ENCODE data around the gene SORT1. TPM values are rescaled to one million over a fixed set of nuclear protein-coding genes. Genes with fewer than 3 reads are reported as not detected.
"Not testable (repeated sequence)": the region's sequence is repeated elsewhere in the genome, so short reads cannot be mapped to it uniquely, and the experiment has no call there.

SORT1 gene
- total RNA-seq, 2 experiments from 2014 or later = 0.31 to 0.51 TPM

- Mint-ChIP-seq H3K27me3 (peaks cover 16% of the 10 kb centered on the region), H3K4me3 (no peak overlapping the region), H3K9me3 (no peaks in the 10 kb centered on the region), H3K27ac (no peak overlapping the region), H3K4me1 (ENCODE audit: low read depth) (peaks cover 7% of the 10 kb centered on the region), H3K36me3 (no peaks in the 10 kb centered on the region)
- POLR2A ChIA-PET = no interaction called here
- DNase-seq = no peak
- intact Hi-C loops (cut with micrococcal nuclease) = no loop called here
- CTCF ChIA-PET = interaction anchor here (1.1 kb wide), 1 partner anchor 12 kb away, joined by 3 read pairs; no protein-coding TSS in a partner anchor
These were observed 9.5 kb downstream of the SORT1 start for GRCh38 chr1:109388208-109388711.

- Mint-ChIP-seq H3K36me3 (no peaks in the 10 kb centered on the region), H3K9me3 (no peaks in the 10 kb centered on the region), H3K4me3 (no peak overlapping the region), H3K27me3 (peaks cover 13% of the 10 kb centered on the region), H3K4me1 (ENCODE audit: low read depth) (peaks cover 2% of the 10 kb centered on the region), H3K27ac (no peak overlapping the region)
- intact Hi-C loops (cut with micrococcal nuclease) = no loop called here
- no peak for DNase-seq
- CTCF ChIA-PET = interaction anchor here (1.1 to 2.1 kb wide), 2 partner anchors 13 to 15 kb away, joined by 3 to 12 read pairs; partner anchors contain the start of gene SORT1
- POLR2A ChIA-PET = interaction anchor here (0.8 kb wide), 1 partner anchor 101 kb away, joined by 3 read pairs; no protein-coding TSS in a partner anchor
These were observed 11.5 kb downstream of the SORT1 start for GRCh38 chr1:109386054-109386717.

- Mint-ChIP-seq H3K36me3 (no peaks in the 10 kb centered on the region), H3K4me1 (ENCODE audit: low read depth) (peaks cover 2% of the 10 kb centered on the region), H3K4me3 (no peak overlapping the region), H3K27me3 (peaks cover 13% of the 10 kb centered on the region), H3K9me3 (no peaks in the 10 kb centered on the region), H3K27ac (no peak overlapping the region)
- ChIA-PET CTCF (interaction anchor here (2.1 kb wide), 1 partner anchor 13 kb away, joined by 12 read pairs; the partner anchor contains the start of gene SORT1), POLR2A (interaction anchor here (0.8 kb wide), 1 partner anchor 100 kb away, joined by 3 read pairs; no protein-coding TSS in a partner anchor)
- intact Hi-C loops (cut with micrococcal nuclease) = loop anchor here (2.0 kb wide), 1 partner anchor 15 kb away; no protein-coding TSS in a partner anchor
- no peak for DNase-seq
These were observed 12.3 kb downstream of the SORT1 start for GRCh38 chr1:109385417-109385816.

GRCh38 chr1:109383854-109384253, 13.9 kb downstream of the SORT1 start:
- H3K4me1 Mint-ChIP-seq (ENCODE audit: low read depth) = no peaks in the 10 kb centered on the region
- no peak overlapping the region for H3K27ac Mint-ChIP-seq
- POLR2A ChIA-PET = interaction anchor here (0.6 kb wide), 1 partner anchor 323 kb away, joined by 3 read pairs; no protein-coding TSS in a partner anchor

GRCh38 chr1:109383087-109383779, 14.5 kb downstream of the SORT1 start:
- no peak overlapping the region for H3K27ac Mint-ChIP-seq
- DNase-seq = no peak
- ChIA-PET CTCF (interaction anchor here (1.3 to 1.5 kb wide), 2 partner anchors 15 to 158 kb away, joined by 4 to 5 read pairs; no protein-coding TSS in a partner anchor), POLR2A (no interaction called here)
- H3K27me3 Mint-ChIP-seq = no peaks in the 10 kb centered on the region
- intact Hi-C loops (cut with micrococcal nuclease) = no loop called here
- H3K4me1 Mint-ChIP-seq (ENCODE audit: low read depth) = no peaks in the 10 kb centered on the region
- H3K9me3 Mint-ChIP-seq = no peaks in the 10 kb centered on the region
- H3K36me3 Mint-ChIP-seq = no peaks in the 10 kb centered on the region
- no peak overlapping the region for H3K4me3 Mint-ChIP-seq

More at GRCh38 chr1:109383854-109384253, 13.9 kb downstream of the SORT1 start:
- Mint-ChIP-seq H3K4me3 (no peak overlapping the region), H3K27me3 (peaks cover 2% of the 10 kb centered on the region), H3K36me3 (no peaks in the 10 kb centered on the region), H3K9me3 (no peaks in the 10 kb centered on the region)
- intact Hi-C loops (cut with micrococcal nuclease) = loop anchor here (2.0 kb wide), 1 partner anchor 13 kb away; no protein-coding TSS in a partner anchor
- CTCF ChIA-PET = interaction anchor here (1.3 kb wide), 1 partner anchor 15 kb away, joined by 4 read pairs; no protein-coding TSS in a partner anchor
- no peak for DNase-seq

GRCh38 chr1:109381573-109381972, 16.1 kb downstream of the SORT1 start:
- Mint-ChIP-seq H3K27ac (no peak overlapping the region), H3K4me1 (ENCODE audit: low read depth) (no peaks in the 10 kb centered on the region), H3K27me3 (no peaks in the 10 kb centered on the region), H3K36me3 (no peaks in the 10 kb centered on the region), H3K9me3 (no peaks in the 10 kb centered on the region), H3K4me3 (no peak overlapping the region)
- CTCF ChIA-PET = interaction anchor here (0.7 to 1.5 kb wide), 4 partner anchors 11 to 157 kb away, joined by 3 to 5 read pairs (median 4); no protein-coding TSS in a partner anchor
- DNase-seq = no peak
- intact Hi-C loops (cut with micrococcal nuclease) = no loop called here
- POLR2A ChIA-PET = no interaction called here

GRCh38 chr1:109379907-109380306, 17.8 kb downstream of the SORT1 start:
- ChIA-PET POLR2A (no interaction called here), CTCF (interaction anchor here (1.2 kb wide), 1 partner anchor 97 kb away, joined by 4 read pairs; the partner anchor contains the start of gene PSRC1)
- Mint-ChIP-seq H3K36me3 (no peaks in the 10 kb centered on the region), H3K9me3 (no peaks in the 10 kb centered on the region), H3K27ac (no peak overlapping the region), H3K27me3 (peaks cover 2% of the 10 kb centered on the region), H3K4me3 (no peak overlapping the region), H3K4me1 (ENCODE audit: low read depth) (peaks cover 6% of the 10 kb centered on the region)
- no peak for DNase-seq
- intact Hi-C loops (cut with micrococcal nuclease) = no loop called here

- ChIA-PET POLR2A (no interaction called here), CTCF (interaction anchor here (0.8 to 1.2 kb wide), 2 partner anchors 96 to 178 kb away, joined by 4 read pairs; partner anchors contain the start of gene PSRC1)
- no peaks in the 10 kb centered on the region for H3K9me3 Mint-ChIP-seq
- no peak for DNase-seq
- H3K36me3 Mint-ChIP-seq = no peaks in the 10 kb centered on the region
- H3K4me3 Mint-ChIP-seq = no peak overlapping the region
- intact Hi-C loops (cut with micrococcal nuclease) = no loop called here
- peaks cover 8% of the 10 kb centered on the region for H3K4me1 Mint-ChIP-seq (ENCODE audit: low read depth)
- no peak overlapping the region for H3K27ac Mint-ChIP-seq
- peaks cover 3% of the 10 kb centered on the region for H3K27me3 Mint-ChIP-seq
These were observed 18.3 kb downstream of the SORT1 start for GRCh38 chr1:109379422-109379821.

GRCh38 chr1:109377698-109378097, 20.0 kb downstream of the SORT1 start:
- ChIA-PET POLR2A (no interaction called here), CTCF (interaction anchor here (0.8 to 1.1 kb wide), 2 partner anchors 20 to 155 kb away, joined by 4 to 5 read pairs; partner anchors contain the start of gene SORT1)
- peaks cover 8% of the 10 kb centered on the region for H3K4me1 Mint-ChIP-seq (ENCODE audit: low read depth)
- H3K9me3 Mint-ChIP-seq = no peaks in the 10 kb centered on the region
- intact Hi-C loops (cut with micrococcal nuclease) = no loop called here
- no peak for DNase-seq
- H3K36me3 Mint-ChIP-seq = no peaks in the 10 kb centered on the region
- no peak overlapping the region for H3K4me3 Mint-ChIP-seq
- peaks cover 3% of the 10 kb centered on the region for H3K27me3 Mint-ChIP-seq
- no peak overlapping the region for H3K27ac Mint-ChIP-seq

GRCh38 chr1:109373696-109374095, 24.0 kb downstream of the SORT1 start:
- CTCF ChIA-PET = interaction anchor here (1.1 kb wide), 2 partner anchors 25 to 110 kb away, joined by 3 to 4 read pairs; no protein-coding TSS in a partner anchor
- DNase-seq; intact Hi-C loops (cut with micrococcal nuclease); H3K27ac Mint-ChIP-seq; H3K9me3 Mint-ChIP-seq; H3K36me3 Mint-ChIP-seq; POLR2A ChIA-PET; H3K4me3 Mint-ChIP-seq: not testable (repeated sequence)
- Mint-ChIP-seq H3K4me1 (ENCODE audit: low read depth) (peaks cover 20% of the 10 kb centered on the region), H3K27me3 (peaks cover 14% of the 10 kb centered on the region)

GRCh38 chr1:109373126-109373525, 24.6 kb downstream of the SORT1 start:
- intact Hi-C loops (cut with micrococcal nuclease) = no loop called here
- Mint-ChIP-seq H3K9me3 (no peaks in the 10 kb centered on the region), H3K4me1 (ENCODE audit: low read depth) (peaks cover 20% of the 10 kb centered on the region), H3K36me3 (no peaks in the 10 kb centered on the region), H3K27ac (no peak overlapping the region), H3K27me3 (peaks cover 14% of the 10 kb centered on the region), H3K4me3 (no peak overlapping the region)
- DNase-seq = no peak
- CTCF ChIA-PET = interaction anchor here (1.1 kb wide), 2 partner anchors 26 to 109 kb away, joined by 3 to 4 read pairs; no protein-coding TSS in a partner anchor
- POLR2A ChIA-PET = no interaction called here

- no peak overlapping the region for H3K27ac Mint-ChIP-seq
- intact Hi-C loops (cut with micrococcal nuclease) = no loop called here
- H3K9me3 Mint-ChIP-seq = no peaks in the 10 kb centered on the region
- H3K27me3 Mint-ChIP-seq = peaks cover 19% of the 10 kb centered on the region
- ChIA-PET CTCF (interaction anchor here (1.0 to 1.6 kb wide), 2 partner anchors 19 to 26 kb away, joined by 3 to 10 read pairs; partner anchors contain the start of gene SORT1), POLR2A (no interaction called here)
- no peak for DNase-seq
- peaks cover 20% of the 10 kb centered on the region for H3K4me1 Mint-ChIP-seq (ENCODE audit: low read depth)
- H3K36me3 Mint-ChIP-seq = no peaks in the 10 kb centered on the region
- H3K4me3 Mint-ChIP-seq = no peak overlapping the region
These were observed 25.4 kb downstream of the SORT1 start for GRCh38 chr1:109372281-109372680.

Data from activated CD4-positive, alpha-beta memory T cell treated with anti-CD3 and anti-CD28 coated beads for 36 hours (primary cell).